WTC11 (cell line): ENCODE results near the gene NLE1. TPM values are rescaled to one million over a fixed set of nuclear protein-coding genes. Genes with fewer than 3 reads are reported as not detected.
A peak's percentile ranks its signal among the peaks of the same experiment; 100 is the strongest.

Experiments used
- ATAC-seq: fragments of 200-7000 bp; cut with Tn5 transposase; 2 replicates; pipeline ENCODE4 v1.10.0; 2021; ENCODE audit warnings: mild to moderate bottlenecking, moderate library complexity
- CTCF ChIA-PET: fragments of 300-600 bp; sonication (Branson Sonifier 250); formaldehyde crosslinking; loops from one replicate; lab custom pipeline; 2021; ENCODE audit warnings: antibody characterized with exemption; lab: Charles Lee
- POLR2A ChIA-PET: fragments of 350-600 bp; sonication (Branson Sonifier 250); formaldehyde crosslinking; loops from one replicate; lab custom pipeline; 2021; ENCODE audit warnings: antibody characterized with exemption; lab: Charles Lee
- DNase-seq: peaks from one replicate; pipeline ENCODE4 v3.0.0; 2021; ENCODE audit warnings: low spot score
- H3K27ac Mint-ChIP-seq: 2 replicates; pipeline ENCODE4 v1.8.0; 2021; ENCODE audit warnings: mixed read lengths
- H3K27me3 Mint-ChIP-seq: 2 replicates; pipeline ENCODE4 v1.8.0; 2021; ENCODE audit warnings: low read depth, mild to moderate bottlenecking, moderate library complexity, mixed read lengths
- H3K36me3 Mint-ChIP-seq: 2 replicates; pipeline ENCODE4 v1.8.0; 2021; ENCODE audit warnings: mixed read lengths
- H3K4me1 Mint-ChIP-seq: 2 replicates; pipeline ENCODE4 v1.8.0; 2022; ENCODE audit warnings: mixed read lengths
- H3K4me3 Mint-ChIP-seq: 2 replicates; pipeline ENCODE4 v1.8.0; 2021; ENCODE audit warnings: mild to moderate bottlenecking, moderate library complexity, mixed read lengths
- H3K9me3 Mint-ChIP-seq: 2 replicates; pipeline ENCODE4 v1.8.0; 2021; ENCODE audit warnings: mixed read lengths
- AFF4 ChIP-seq: sonication (generic); formaldehyde crosslinking; IDR thresholded peaks from 2 replicates; pipeline ENCODE4 v1.8.1; 2023; ENCODE audit warnings: mild to moderate bottlenecking, missing genetic modification reagents, borderline replicate concordance
- ARID4B ChIP-seq: sonication (generic); formaldehyde crosslinking; IDR thresholded peaks from 2 replicates; pipeline ENCODE4 v1.8.0; 2023; ENCODE audit warnings: missing genetic modification reagents, mild to moderate bottlenecking, borderline replicate concordance
- ATF2 ChIP-seq: sonication (generic); formaldehyde crosslinking; IDR thresholded peaks from 2 replicates; pipeline ENCODE4 v1.8.1; 2022; ENCODE audit warnings: low read depth, missing genetic modification reagents, borderline replicate concordance
- E2F1 ChIP-seq: sonication (generic); formaldehyde crosslinking; IDR thresholded peaks from 2 replicates; pipeline ENCODE4 v1.8.0; 2022; ENCODE audit warnings: mild to moderate bottlenecking, missing genetic modification reagents
- FOXJ3 ChIP-seq: sonication (generic); formaldehyde crosslinking; IDR thresholded peaks from 2 replicates; pipeline ENCODE4 v1.9.0; 2021; ENCODE audit warnings: missing genetic modification reagents, mild to moderate bottlenecking, borderline replicate concordance
- FOXP1 ChIP-seq: sonication (generic); formaldehyde crosslinking; IDR thresholded peaks from 2 replicates; pipeline ENCODE4 v1.8.0; 2022; ENCODE audit warnings: missing genetic modification reagents, mild to moderate bottlenecking, moderate library complexity, borderline replicate concordance
- GABPB1 ChIP-seq: sonication (generic); formaldehyde crosslinking; IDR thresholded peaks from 2 replicates; pipeline ENCODE4 v1.8.1; 2023; ENCODE audit warnings: mild to moderate bottlenecking, missing genetic modification reagents
- IRF1 ChIP-seq: sonication (generic); formaldehyde crosslinking; IDR thresholded peaks from 2 replicates; pipeline ENCODE4 v1.8.0; 2023; ENCODE audit warnings: missing genetic modification reagents
- JAZF1 ChIP-seq: fragments of 250-450 bp; sonication (Bioruptor Pico); IDR thresholded peaks from 2 replicates; pipeline ENCODE4 v1.9.0; 2021; ENCODE audit warnings: moderate library complexity, mild to moderate bottlenecking, inconsistent platforms
- KAT7 ChIP-seq: sonication (generic); formaldehyde crosslinking; IDR thresholded peaks from 2 replicates; pipeline ENCODE4 v1.8.1; 2023; ENCODE audit warnings: missing genetic modification reagents, mild to moderate bottlenecking, borderline replicate concordance
- MYBL2 ChIP-seq: sonication (generic); formaldehyde crosslinking; IDR thresholded peaks from 2 replicates; pipeline ENCODE4 v1.8.1; 2023; ENCODE audit warnings: mild to moderate bottlenecking, moderate library complexity, missing genetic modification reagents
- NR1H2 ChIP-seq: sonication (generic); formaldehyde crosslinking; IDR thresholded peaks from 2 replicates; pipeline ENCODE4 v1.9.0; 2021; ENCODE audit warnings: mild to moderate bottlenecking, moderate library complexity, missing genetic modification reagents
- OVOL2 ChIP-seq: fragments of 250-450 bp; sonication (Bioruptor Pico); IDR thresholded peaks from 2 replicates; pipeline ENCODE4 v1.9.0; 2021; ENCODE audit warnings: mild to moderate bottlenecking, borderline replicate concordance
- PREB ChIP-seq: sonication (generic); formaldehyde crosslinking; IDR thresholded peaks from 2 replicates; pipeline ENCODE4 v1.8.1; 2022; ENCODE audit warnings: mild to moderate bottlenecking, missing genetic modification reagents, moderate library complexity, borderline replicate concordance
- STAT6 ChIP-seq: sonication (generic); formaldehyde crosslinking; conservative IDR thresholded peaks from 2 replicates; pipeline ENCODE4 v1.8.1; 2023; ENCODE audit warnings: mild to moderate bottlenecking, low read depth, missing genetic modification reagents, moderate library complexity
- ZNF671 ChIP-seq: fragments of 250-450 bp; sonication (Bioruptor Pico); IDR thresholded peaks from 2 replicates; pipeline ENCODE4 v1.8.0; 2021; ENCODE audit warnings: mild to moderate bottlenecking
- total RNA-seq: library from RNA; stranded (reverse); gene quantifications from 3 replicates; pipeline ENCODE4 v1.2.3, GENCODE V29; 2021
- TF ChIP-seq, protein P1 (sequence below): fragments of 250-450 bp; sonication (Bioruptor Pico); IDR thresholded peaks from 2 replicates; pipeline ENCODE4 v1.9.0; 2021; ENCODE audit warnings: mild to moderate bottlenecking

The NLE1 gene
- total RNA-seq, 1 experiment from 2014 or later = 52.2 TPM

- no peaks in the 10 kb centered on the region for H3K9me3 Mint-ChIP-seq
- DNase-seq (no peak), ATAC-seq (peak; percentile 18)
- TF ChIP-seq FOXP1 (CRISPR knock-in tag) = no peak
- TF ChIP-seq E2F1 (CRISPR knock-in tag) = no peak
- 0 out of 2 replicates have a peak, but pooled peaks have one; percentile 12 for TF ChIP-seq KAT7 (CRISPR knock-in tag)
- TF ChIP-seq OVOL2 = no peak
- TF ChIP-seq NR1H2 = no peak
- TF ChIP-seq STAT6 (CRISPR knock-in tag) = no peak
- TF ChIP-seq IRF1 (CRISPR knock-in tag) = no peak
- no peak for TF ChIP-seq GABPB1 (CRISPR knock-in tag)
- TF ChIP-seq JAZF1 (CRISPR knock-in tag) = no peak
- TF ChIP-seq MYBL2 (CRISPR knock-in tag) = peak; percentile 62; the same call in 1 of the 2 replicates
- no peak for TF ChIP-seq PREB
- no peak for TF ChIP-seq FOXJ3 (CRISPR knock-in tag)
- TF ChIP-seq, protein P1, sequence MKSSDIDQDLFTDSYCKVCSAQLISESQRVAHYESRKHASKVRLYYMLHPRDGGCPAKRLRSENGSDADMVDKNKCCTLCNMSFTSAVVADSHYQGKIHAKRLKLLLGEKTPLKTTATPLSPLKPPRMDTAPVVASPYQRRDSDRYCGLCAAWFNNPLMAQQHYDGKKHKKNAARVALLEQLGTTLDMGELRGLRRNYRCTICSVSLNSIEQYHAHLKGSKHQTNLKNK (CRISPR knock-in tag) = no peak
- no peak for TF ChIP-seq ARID4B (CRISPR knock-in tag)
- no peak for TF ChIP-seq AFF4 (CRISPR knock-in tag)
- TF ChIP-seq ATF2 (CRISPR knock-in tag) = no peak
- no peak for TF ChIP-seq ZNF671 (CRISPR knock-in tag)
- H3K27me3 Mint-ChIP-seq = no peaks in the 10 kb centered on the region; the same call in 1 of the 2 replicates
- H3K27ac Mint-ChIP-seq = no peak overlapping the region
- peak overlapping the region; percentile 81 for H3K4me3 Mint-ChIP-seq
- CTCF ChIA-PET = no interaction called here
- peaks cover 13% of the 10 kb centered on the region for H3K4me1 Mint-ChIP-seq
- peaks cover 19% of the 10 kb centered on the region for H3K36me3 Mint-ChIP-seq
- POLR2A ChIA-PET = no interaction called here
These were observed 329 bp upstream of the NLE1 start for GRCh38 chr17:35142467-35142796.
